ENCODE measurements around the gene FOXI1. TPM values are rescaled to one million over a fixed set of nuclear protein-coding genes. Genes with fewer than 3 reads are reported as not detected.
"Not testable (repeated sequence)": the region's sequence is repeated elsewhere in the genome, so short reads cannot be mapped to it uniquely, and the experiment has no call there.

Gene FOXI1
- total RNA-seq, 1 donor from 2014 or later = not detected

DNA sequence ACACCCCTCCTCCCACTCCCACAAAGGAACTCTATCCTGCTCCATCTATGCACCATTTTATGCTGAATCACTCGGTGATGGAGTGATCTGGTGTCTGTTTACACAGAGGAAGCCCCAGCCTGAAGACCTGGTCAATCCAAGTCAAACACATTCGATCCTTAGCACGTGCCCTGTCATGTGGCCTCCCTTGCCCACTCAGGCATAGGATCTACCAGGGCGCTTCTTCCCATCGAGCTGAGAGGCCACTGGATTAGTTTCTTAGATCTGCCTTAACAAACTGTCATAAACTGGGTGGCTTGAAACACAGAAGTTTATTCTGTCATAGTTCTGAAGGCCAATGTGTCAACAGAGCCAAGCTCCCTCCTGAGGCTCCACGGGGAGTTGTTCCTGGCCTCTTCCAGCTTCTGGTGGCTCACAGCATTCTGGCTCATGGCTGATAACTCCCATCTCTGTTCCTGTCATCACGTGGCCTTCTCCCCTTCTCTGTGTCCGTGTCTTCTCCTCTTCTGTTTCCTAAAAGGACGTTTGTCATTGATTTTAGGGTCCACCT lies 34.2 kb downstream of the FOXI1 start:
- no peak overlapping the region for H3K4me3 ChIP-seq (ENCODE audit: low read depth, low read length)
- TF ChIP-seq, protein P1, sequence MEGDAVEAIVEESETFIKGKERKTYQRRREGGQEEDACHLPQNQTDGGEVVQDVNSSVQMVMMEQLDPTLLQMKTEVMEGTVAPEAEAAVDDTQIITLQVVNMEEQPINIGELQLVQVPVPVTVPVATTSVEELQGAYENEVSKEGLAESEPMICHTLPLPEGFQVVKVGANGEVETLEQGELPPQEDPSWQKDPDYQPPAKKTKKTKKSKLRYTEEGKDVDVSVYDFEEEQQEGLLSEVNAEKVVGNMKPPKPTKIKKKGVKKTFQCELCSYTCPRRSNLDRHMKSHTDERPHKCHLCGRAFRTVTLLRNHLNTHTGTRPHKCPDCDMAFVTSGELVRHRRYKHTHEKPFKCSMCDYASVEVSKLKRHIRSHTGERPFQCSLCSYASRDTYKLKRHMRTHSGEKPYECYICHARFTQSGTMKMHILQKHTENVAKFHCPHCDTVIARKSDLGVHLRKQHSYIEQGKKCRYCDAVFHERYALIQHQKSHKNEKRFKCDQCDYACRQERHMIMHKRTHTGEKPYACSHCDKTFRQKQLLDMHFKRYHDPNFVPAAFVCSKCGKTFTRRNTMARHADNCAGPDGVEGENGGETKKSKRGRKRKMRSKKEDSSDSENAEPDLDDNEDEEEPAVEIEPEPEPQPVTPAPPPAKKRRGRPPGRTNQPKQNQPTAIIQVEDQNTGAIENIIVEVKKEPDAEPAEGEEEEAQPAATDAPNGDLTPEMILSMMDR (IDR thresholded peaks at IDR 0.05; ENCODE audit: insufficient read depth, low read length, poor library complexity, severe bottlenecking) = no peak
- no peaks in the 10 kb centered on the region for H3K27me3 ChIP-seq (ENCODE audit: control insufficient read depth, insufficient read depth, low read length)
- no peak for DNase-seq (ENCODE audit: low read depth)
- H3K36me3 ChIP-seq (ENCODE audit: control insufficient read depth, insufficient read depth, low read length) = no peaks in the 10 kb centered on the region

DNA sequence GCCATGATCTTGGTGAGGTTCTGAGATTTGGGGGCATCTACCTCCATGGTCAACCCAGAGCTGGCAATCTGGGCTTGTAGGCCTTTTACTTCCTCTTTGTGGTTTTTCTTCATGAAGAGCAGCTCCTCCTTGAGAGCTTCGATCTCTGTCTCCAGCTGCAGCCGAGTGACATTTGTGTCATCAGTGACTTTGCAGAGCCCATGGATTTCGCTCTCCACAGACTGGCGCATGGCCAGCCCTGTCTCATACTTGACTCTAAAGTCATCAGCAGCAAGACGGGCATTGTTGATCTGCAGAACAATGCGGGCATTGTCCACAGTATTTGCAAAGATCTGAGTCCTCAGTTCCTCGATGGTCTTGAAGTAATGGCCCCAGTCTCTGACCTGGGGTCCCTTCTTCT lies 35.5 kb downstream of the FOXI1 start:
- not testable (repeated sequence) for H3K4me3 ChIP-seq (ENCODE audit: low read depth, low read length); H3K36me3 ChIP-seq (ENCODE audit: control insufficient read depth, insufficient read depth, low read length); H3K27me3 ChIP-seq (ENCODE audit: control insufficient read depth, insufficient read depth, low read length); DNase-seq (ENCODE audit: low read depth)

- H3K4me3 ChIP-seq (ENCODE audit: low read depth, low read length) = no peak overlapping the region
- DNase-seq (ENCODE audit: low read depth) = no peak
- H3K27me3 ChIP-seq (ENCODE audit: control insufficient read depth, insufficient read depth, low read length) = no peaks in the 10 kb centered on the region
- no peaks in the 10 kb centered on the region for H3K36me3 ChIP-seq (ENCODE audit: control insufficient read depth, insufficient read depth, low read length)
- TF ChIP-seq, protein P1 (IDR thresholded peaks at IDR 0.05; ENCODE audit: insufficient read depth, low read length, poor library complexity, severe bottlenecking) = no peak
Measured at GRCh38 chr5:170141636-170142035, 35.9 kb downstream of the FOXI1 start.

DNA sequence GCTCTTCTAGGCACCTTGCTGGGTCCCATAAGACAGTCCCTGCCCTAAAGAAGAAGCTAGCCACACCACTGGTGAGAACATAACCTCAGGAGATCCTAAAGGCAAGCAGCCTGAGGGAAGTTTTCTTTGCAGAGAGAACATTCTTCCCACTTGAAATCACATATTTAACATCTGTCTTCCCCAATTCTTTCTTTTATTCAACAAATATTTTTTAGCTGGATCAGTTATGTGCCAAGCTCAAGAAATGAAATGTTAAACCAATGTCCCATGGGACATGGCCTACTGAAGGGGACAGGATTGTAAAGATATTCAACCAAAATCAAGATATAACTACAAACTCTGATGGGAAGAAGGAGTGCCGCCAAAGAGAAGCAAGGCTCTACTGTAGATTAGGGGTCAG lies 36.5 kb downstream of the FOXI1 start:
- no peaks in the 10 kb centered on the region for H3K27me3 ChIP-seq (ENCODE audit: control insufficient read depth, insufficient read depth, low read length)
- no peaks in the 10 kb centered on the region for H3K36me3 ChIP-seq (ENCODE audit: control insufficient read depth, insufficient read depth, low read length)
- H3K4me3 ChIP-seq (ENCODE audit: low read depth, low read length) = no peak overlapping the region
- TF ChIP-seq, protein P1 (IDR thresholded peaks at IDR 0.05; ENCODE audit: insufficient read depth, low read length, poor library complexity, severe bottlenecking) = no peak
- DNase-seq (ENCODE audit: low read depth) = no peak

DNA sequence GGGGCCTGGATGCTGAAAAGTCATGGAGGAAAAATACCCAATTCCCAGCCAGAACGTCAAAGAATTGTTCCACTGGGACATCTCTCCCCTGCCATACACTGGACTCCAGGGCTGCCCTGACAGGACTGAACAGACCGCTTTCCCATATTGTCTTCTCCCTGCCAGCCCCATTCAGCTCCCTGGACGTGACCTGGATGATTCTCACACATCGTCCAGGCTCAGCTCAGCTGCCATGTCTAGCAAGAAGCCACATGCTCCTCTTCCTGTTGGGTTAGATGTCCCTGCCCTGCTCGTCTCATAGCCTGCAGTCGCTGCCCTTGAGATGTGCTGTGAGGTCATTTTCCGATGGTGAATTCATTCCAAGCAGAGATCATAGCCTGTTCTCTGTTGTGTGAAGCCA lies 37.4 kb downstream of the FOXI1 start:
- TF ChIP-seq, protein P1 (IDR thresholded peaks at IDR 0.05; ENCODE audit: insufficient read depth, low read length, poor library complexity, severe bottlenecking) = no peak
- Histone ChIP-seq H3K4me3 (ENCODE audit: low read depth, low read length) (no peak overlapping the region), H3K36me3 (ENCODE audit: control insufficient read depth, insufficient read depth, low read length) (no peaks in the 10 kb centered on the region), H3K27me3 (ENCODE audit: control insufficient read depth, insufficient read depth, low read length) (no peaks in the 10 kb centered on the region)
- no peak for DNase-seq (ENCODE audit: low read depth)

DNA sequence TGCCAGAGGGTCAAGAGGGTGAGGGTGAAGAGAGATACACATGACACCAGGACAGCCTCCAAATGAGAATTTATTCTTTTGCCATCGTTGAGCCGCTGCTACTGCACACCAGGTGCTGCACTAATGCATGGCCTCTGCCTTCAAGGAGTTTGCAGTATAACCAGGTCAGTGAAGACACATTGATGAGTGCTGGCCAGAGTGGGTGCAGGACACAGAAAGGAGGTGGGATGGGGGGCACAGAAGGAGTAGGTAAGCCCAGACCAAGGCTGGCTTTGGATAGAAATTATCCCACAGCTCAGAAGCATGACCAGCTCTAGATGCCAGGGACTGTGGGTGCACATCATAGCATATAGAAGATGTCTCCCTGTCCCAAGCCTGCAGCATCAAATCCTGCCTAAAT lies 38.0 kb downstream of the FOXI1 start:
- no peak for DNase-seq (ENCODE audit: low read depth)
- Histone ChIP-seq H3K4me3 (ENCODE audit: low read depth, low read length) (no peak overlapping the region), H3K36me3 (ENCODE audit: control insufficient read depth, insufficient read depth, low read length) (no peaks in the 10 kb centered on the region), H3K27me3 (ENCODE audit: control insufficient read depth, insufficient read depth, low read length) (no peaks in the 10 kb centered on the region)
- TF ChIP-seq, protein P1 (IDR thresholded peaks at IDR 0.05; ENCODE audit: insufficient read depth, low read length, poor library complexity, severe bottlenecking) = no peak
